HepG2 (cell line): ENCODE data around the gene TFPI. TPM values are rescaled to one million over a fixed set of nuclear protein-coding genes. Genes with fewer than 3 reads are reported as not detected.

ENCODE experiments used
- BRCA1 ChIP-seq: sonication (generic); formaldehyde crosslinking; IDR thresholded peaks from 2 replicates; pipeline ENCODE4 v1.4.0; 2020; ENCODE audit warnings: missing genetic modification reagents
- CREM ChIP-seq, 2 experiments: sonication (generic) in 1 of 2; formaldehyde crosslinking in 1 of 2; IDR thresholded peaks; 2 replicates each; pipeline versions ENCODE4 v1.4.0 to v1.6.1; 2016 to 2020; ENCODE audit warnings: antibody characterized with exemption in 1 of 2, mild to moderate bottlenecking in 1 of 2, missing genetic modification reagents in 1 of 2
- GATAD1 ChIP-seq: IDR thresholded peaks from 2 replicates; pipeline ENCODE4 v1.6.1; 2016; ENCODE audit warnings: missing genetic modification reagents, missing compliant biosample characterization
- GPN1 ChIP-seq: sonication (generic); formaldehyde crosslinking; IDR thresholded peaks from 2 replicates; pipeline ENCODE4 v1.5.1; 2020; ENCODE audit warnings: missing genetic modification reagents, borderline replicate concordance
- HNRNPUL1 ChIP-seq: fragments of 200-400 bp; formaldehyde crosslinking; IDR thresholded peaks from 2 replicates; pipeline ENCODE4 v1.6.1; 2017; ENCODE audit warnings: low read depth, mild to moderate bottlenecking, low read length, moderate library complexity
- JDP2 ChIP-seq: sonication (generic); formaldehyde crosslinking; IDR thresholded peaks from 2 replicates; pipeline ENCODE4 v1.8.1; 2022; ENCODE audit warnings: missing genetic modification reagents, borderline replicate concordance
- KLF6 ChIP-seq: IDR thresholded peaks from 2 replicates; pipeline ENCODE4 v1.8.0; 2016; ENCODE audit warnings: missing biosample characterization, missing genetic modification reagents
- MBNL3 ChIP-seq: fragments of 250-450 bp; sonication (Bioruptor Pico); conservative IDR thresholded peaks from 2 replicates; pipeline ENCODE4 v1.8.0; 2022; ENCODE audit warnings: mild to moderate bottlenecking, inconsistent platforms
- PHF5A ChIP-seq: IDR thresholded peaks from one replicate; pipeline ENCODE4 v1.6.1; 2018; ENCODE audit warnings: low read depth, missing genetic modification reagents; ENCODE audit not compliant: unreplicated experiment
- SMC3 ChIP-seq: IDR thresholded peaks from 2 replicates; pipeline ENCODE4 v1.6.1; 2011; ENCODE audit warnings: low read length, improper control_type of control experiment
- ZBTB8A ChIP-seq: sonication (generic); formaldehyde crosslinking; IDR thresholded peaks from 2 replicates; pipeline ENCODE4 v1.4.0; 2020; ENCODE audit warnings: mild to moderate bottlenecking, low read depth, missing genetic modification reagents, borderline replicate concordance
- ZNF34 ChIP-seq: sonication (generic); formaldehyde crosslinking; IDR thresholded peaks from 2 replicates; pipeline ENCODE4 v1.4.0; 2020; ENCODE audit warnings: mild to moderate bottlenecking, missing genetic modification reagents, borderline replicate concordance
- ZNF451 ChIP-seq: sonication (generic); formaldehyde crosslinking; IDR thresholded peaks from 2 replicates; pipeline ENCODE4 v1.5.0; 2020; ENCODE audit warnings: mild to moderate bottlenecking, missing genetic modification reagents
- ZNF7 ChIP-seq: IDR thresholded peaks from 2 replicates; pipeline ENCODE4 v1.6.1; 2016; ENCODE audit warnings: missing biosample characterization, missing genetic modification reagents
- ZNF761 ChIP-seq: sonication (generic); formaldehyde crosslinking; conservative IDR thresholded peaks from 2 replicates; pipeline ENCODE4 v1.4.0; 2020; ENCODE audit warnings: mild to moderate bottlenecking, missing genetic modification reagents
- polyA plus RNA-seq, 8 experiments: library from polyadenylated mRNA; depleted of rRNA in 3 of 8; stranded (reverse) in 7 of 8; unstranded in 1 of 8; fragments of >200 nt; fragmentation: Illumina TruSeq in 4 of 8; extraction: Trizol in 4 of 8; gene quantifications; 2 replicates each; pipeline versions ENCODE4 v1.2.1 to v1.2.3, GENCODE V29; 2011 to 2016; ENCODE audit warnings: low read depth in 4 of 8, missing spikeins in 1 of 8, mixed read lengths in 1 of 8; ENCODE audit not compliant: insufficient read depth in 1 of 8
- total RNA-seq, 5 experiments: library from RNA; depleted of rRNA; stranded (reverse); fragments of >200 nt; fragmentation: Illumina TruSeq; extraction: Trizol; gene quantifications; 2 replicates each; pipeline ENCODE4 v1.2.3, GENCODE V29; 2016; ENCODE audit warnings: low read depth in 1 of 5
- TF ChIP-seq, protein P1 (sequence below): sonication (generic); formaldehyde crosslinking; IDR thresholded peaks from 2 replicates; pipeline ENCODE4 v1.4.0; 2020; ENCODE audit warnings: missing genetic modification reagents, mild to moderate bottlenecking, borderline replicate concordance
- TF ChIP-seq, protein P2 (sequence below): sonication (generic); formaldehyde crosslinking; IDR thresholded peaks from 2 replicates; pipeline ENCODE4 v1.4.0; 2020; ENCODE audit warnings: mild to moderate bottlenecking, missing genetic modification reagents
- TF ChIP-seq, protein P3 (sequence below): sonication (generic); formaldehyde crosslinking; IDR thresholded peaks from 2 replicates; pipeline ENCODE4 v1.8.1; 2023; ENCODE audit warnings: missing genetic modification reagents, inconsistent platforms, borderline replicate concordance
- TF ChIP-seq, protein P4 (sequence below): IDR thresholded peaks from 2 replicates; pipeline ENCODE4 v1.6.1; 2012; ENCODE audit warnings: low read depth, low read length, improper control_type of control experiment

The TFPI gene
- total and polyA plus RNA-seq, 2 of the 13 experiments (the other 11 are each of a cell fraction or from before 2014, with no cell fraction given): 301 to 436 TPM

DNA sequence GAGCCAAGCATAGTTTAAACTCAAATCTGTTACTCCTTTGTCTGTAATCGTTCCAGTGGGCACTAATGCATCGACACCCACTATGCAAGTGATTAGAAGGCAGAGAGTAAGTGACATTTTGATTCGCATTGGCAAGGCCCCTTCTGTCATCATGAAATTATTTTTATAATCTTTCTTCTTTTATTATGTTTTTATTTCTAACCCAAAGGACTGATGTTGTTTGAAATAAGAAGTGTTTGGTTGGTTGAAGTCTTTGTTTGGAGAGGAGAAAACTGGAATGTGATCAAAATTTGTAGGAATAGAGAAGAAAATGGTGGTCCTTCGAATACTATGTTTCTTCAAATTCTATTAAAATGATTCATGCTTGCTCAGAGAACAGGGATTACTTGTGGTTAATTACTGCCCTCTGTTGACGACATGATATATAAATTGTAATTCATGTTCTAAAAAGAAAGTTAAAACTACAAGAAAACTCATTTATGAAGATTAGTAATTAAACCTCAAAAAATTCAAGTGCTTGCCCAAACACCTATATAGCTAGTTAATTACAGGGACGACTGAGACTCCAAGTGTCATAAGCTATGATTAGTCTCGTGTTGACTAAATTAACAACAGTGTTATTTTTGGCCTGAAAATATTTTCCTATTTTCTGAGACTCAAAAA, 26.4 kb upstream of the TFPI start (continued):
- TF ChIP-seq MBNL3 (CRISPR knock-in tag): no peak
- TF ChIP-seq, protein P1, sequence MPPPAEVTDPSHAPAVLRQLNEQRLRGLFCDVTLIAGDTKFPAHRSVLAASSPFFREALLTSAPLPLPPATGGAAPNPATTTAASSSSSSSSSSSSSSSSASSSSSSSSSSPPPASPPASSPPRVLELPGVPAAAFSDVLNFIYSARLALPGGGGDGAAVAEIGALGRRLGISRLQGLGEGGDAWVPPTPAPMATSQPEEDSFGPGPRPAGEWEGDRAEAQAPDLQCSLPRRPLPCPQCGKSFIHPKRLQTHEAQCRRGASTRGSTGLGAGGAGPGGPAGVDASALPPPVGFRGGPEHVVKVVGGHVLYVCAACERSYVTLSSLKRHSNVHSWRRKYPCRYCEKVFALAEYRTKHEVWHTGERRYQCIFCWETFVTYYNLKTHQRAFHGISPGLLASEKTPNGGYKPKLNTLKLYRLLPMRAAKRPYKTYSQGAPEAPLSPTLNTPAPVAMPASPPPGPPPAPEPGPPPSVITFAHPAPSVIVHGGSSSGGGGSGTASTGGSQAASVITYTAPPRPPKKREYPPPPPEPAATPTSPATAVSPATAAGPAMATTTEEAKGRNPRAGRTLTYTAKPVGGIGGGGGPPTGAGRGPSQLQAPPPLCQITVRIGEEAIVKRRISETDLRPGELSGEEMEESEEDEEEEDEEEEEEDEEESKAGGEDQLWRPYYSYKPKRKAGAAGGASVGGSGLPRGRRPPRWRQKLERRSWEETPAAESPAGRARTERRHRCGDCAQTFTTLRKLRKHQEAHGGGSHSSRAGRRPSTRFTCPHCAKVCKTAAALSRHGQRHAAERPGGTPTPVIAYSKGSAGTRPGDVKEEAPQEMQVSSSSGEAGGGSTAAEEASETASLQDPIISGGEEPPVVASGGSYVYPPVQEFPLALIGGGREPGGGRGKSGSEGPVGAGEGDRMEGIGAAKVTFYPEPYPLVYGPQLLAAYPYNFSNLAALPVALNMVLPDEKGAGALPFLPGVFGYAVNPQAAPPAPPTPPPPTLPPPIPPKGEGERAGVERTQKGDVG (CRISPR knock-in tag): no peak
- TF ChIP-seq, protein P2, sequence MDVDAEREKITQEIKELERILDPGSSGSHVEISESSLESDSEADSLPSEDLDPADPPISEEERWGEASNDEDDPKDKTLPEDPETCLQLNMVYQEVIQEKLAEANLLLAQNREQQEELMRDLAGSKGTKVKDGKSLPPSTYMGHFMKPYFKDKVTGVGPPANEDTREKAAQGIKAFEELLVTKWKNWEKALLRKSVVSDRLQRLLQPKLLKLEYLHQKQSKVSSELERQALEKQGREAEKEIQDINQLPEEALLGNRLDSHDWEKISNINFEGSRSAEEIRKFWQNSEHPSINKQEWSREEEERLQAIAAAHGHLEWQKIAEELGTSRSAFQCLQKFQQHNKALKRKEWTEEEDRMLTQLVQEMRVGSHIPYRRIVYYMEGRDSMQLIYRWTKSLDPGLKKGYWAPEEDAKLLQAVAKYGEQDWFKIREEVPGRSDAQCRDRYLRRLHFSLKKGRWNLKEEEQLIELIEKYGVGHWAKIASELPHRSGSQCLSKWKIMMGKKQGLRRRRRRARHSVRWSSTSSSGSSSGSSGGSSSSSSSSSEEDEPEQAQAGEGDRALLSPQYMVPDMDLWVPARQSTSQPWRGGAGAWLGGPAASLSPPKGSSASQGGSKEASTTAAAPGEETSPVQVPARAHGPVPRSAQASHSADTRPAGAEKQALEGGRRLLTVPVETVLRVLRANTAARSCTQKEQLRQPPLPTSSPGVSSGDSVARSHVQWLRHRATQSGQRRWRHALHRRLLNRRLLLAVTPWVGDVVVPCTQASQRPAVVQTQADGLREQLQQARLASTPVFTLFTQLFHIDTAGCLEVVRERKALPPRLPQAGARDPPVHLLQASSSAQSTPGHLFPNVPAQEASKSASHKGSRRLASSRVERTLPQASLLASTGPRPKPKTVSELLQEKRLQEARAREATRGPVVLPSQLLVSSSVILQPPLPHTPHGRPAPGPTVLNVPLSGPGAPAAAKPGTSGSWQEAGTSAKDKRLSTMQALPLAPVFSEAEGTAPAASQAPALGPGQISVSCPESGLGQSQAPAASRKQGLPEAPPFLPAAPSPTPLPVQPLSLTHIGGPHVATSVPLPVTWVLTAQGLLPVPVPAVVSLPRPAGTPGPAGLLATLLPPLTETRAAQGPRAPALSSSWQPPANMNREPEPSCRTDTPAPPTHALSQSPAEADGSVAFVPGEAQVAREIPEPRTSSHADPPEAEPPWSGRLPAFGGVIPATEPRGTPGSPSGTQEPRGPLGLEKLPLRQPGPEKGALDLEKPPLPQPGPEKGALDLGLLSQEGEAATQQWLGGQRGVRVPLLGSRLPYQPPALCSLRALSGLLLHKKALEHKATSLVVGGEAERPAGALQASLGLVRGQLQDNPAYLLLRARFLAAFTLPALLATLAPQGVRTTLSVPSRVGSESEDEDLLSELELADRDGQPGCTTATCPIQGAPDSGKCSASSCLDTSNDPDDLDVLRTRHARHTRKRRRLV: no peak
- no peak for TF ChIP-seq BRCA1 (CRISPR knock-in tag)
- TF ChIP-seq PHF5A (CRISPR knock-in tag): no peak
- no peak for TF ChIP-seq HNRNPUL1
- no peak for TF ChIP-seq ZNF34
- no peak for TF ChIP-seq ZNF761 (CRISPR knock-in tag)
- no peak for TF ChIP-seq KLF6 (CRISPR knock-in tag)
- no peak for TF ChIP-seq JDP2
- no peak for TF ChIP-seq CREM (IDR thresholded peaks at IDR 0.05)
- no peak for TF ChIP-seq CREM (CRISPR knock-in tag; IDR thresholded peaks at IDR 0.05)
- TF ChIP-seq, protein P3, sequence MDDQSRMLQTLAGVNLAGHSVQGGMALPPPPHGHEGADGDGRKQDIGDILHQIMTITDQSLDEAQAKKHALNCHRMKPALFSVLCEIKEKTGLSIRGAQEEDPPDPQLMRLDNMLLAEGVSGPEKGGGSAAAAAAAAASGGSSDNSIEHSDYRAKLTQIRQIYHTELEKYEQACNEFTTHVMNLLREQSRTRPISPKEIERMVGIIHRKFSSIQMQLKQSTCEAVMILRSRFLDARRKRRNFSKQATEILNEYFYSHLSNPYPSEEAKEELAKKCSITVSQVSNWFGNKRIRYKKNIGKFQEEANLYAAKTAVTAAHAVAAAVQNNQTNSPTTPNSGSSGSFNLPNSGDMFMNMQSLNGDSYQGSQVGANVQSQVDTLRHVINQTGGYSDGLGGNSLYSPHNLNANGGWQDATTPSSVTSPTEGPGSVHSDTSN: no peak
- TF ChIP-seq, protein P4, sequence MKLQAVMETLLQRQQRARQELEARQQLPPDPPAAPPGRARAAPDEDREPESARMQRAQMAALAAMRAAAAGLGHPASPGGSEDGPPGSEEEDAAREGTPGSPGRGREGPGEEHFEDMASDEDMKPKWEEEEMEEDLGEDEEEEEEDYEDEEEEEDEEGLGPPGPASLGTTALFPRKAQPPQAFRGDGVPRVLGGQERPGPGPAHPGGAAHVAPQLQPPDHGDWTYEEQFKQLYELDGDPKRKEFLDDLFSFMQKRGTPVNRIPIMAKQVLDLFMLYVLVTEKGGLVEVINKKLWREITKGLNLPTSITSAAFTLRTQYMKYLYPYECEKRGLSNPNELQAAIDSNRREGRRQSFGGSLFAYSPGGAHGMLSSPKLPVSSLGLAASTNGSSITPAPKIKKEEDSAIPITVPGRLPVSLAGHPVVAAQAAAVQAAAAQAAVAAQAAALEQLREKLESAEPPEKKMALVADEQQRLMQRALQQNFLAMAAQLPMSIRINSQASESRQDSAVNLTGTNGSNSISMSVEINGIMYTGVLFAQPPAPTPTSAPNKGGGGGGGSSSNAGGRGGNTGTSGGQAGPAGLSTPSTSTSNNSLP: peak; percentile 85
- TF ChIP-seq SMC3: peak; percentile 82
- no peak for TF ChIP-seq ZNF7
- TF ChIP-seq ZBTB8A (CRISPR knock-in tag): no peak
- 0 out of 2 replicates have a peak, but pooled peaks have one; percentile 25 for TF ChIP-seq GATAD1 (CRISPR knock-in tag)
- no peak for TF ChIP-seq ZNF451 (CRISPR knock-in tag)
- TF ChIP-seq GPN1 (CRISPR knock-in tag): no peak
